ENCODE data around the gene MSANTD3.

The MSANTD3 gene

GRCh38 chr9:100397529-100398266 lies 29.2 kb upstream of the MSANTD3 start:
- H3K4me3 ChIP-seq (ENCODE audit: low read depth, low read length), result no peak overlapping the region
- no peak for DNase-seq (ENCODE audit: low read depth)
- TF ChIP-seq MYC (IDR thresholded peaks at IDR 0.05; ENCODE audit: low read depth, low read length) (no peak), CTCF (IDR thresholded peaks at IDR 0.05; ENCODE audit: low read depth, low read length) (no peak), POLR2A (IDR thresholded peaks at IDR 0.05; ENCODE audit: extremely low read depth, insufficient read length) (no peak)
- TF ChIP-seq, protein P1, sequence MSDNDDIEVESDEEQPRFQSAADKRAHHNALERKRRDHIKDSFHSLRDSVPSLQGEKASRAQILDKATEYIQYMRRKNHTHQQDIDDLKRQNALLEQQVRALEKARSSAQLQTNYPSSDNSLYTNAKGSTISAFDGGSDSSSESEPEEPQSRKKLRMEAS (IDR thresholded peaks at IDR 0.05; ENCODE audit: low read depth, low read length), result no peak

DNA sequence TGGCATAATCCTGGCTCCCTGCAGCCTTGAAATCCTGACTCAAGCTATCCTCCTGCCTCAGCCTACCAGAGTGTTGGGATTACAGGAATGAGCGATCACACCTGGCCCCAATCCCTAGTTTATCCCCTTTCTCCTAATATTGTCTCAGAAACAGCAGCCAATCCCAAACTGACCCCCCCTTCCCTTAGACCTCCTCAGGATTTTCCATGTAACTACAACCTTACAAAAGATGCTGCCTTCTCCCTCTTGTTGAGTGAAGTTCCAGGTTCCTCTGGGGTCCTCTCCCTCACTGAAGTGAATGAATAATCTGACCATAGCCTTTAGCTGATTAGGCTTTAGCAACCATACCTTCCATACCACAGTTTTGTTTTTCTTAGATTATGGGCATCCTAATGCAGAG lies 25.9 kb upstream of the MSANTD3 start:
- no peak overlapping the region for H3K4me3 ChIP-seq (ENCODE audit: low read depth, low read length)
- TF ChIP-seq, protein P1 (IDR thresholded peaks at IDR 0.05; ENCODE audit: low read depth, low read length), result no peak
- no peak for TF ChIP-seq MYC (IDR thresholded peaks at IDR 0.05; ENCODE audit: low read depth, low read length)
- no peak for TF ChIP-seq POLR2A (IDR thresholded peaks at IDR 0.05; ENCODE audit: extremely low read depth, insufficient read length)
- no peak for TF ChIP-seq CTCF (IDR thresholded peaks at IDR 0.05; ENCODE audit: low read depth, low read length)
- DNase-seq (ENCODE audit: low read depth), result no peak

DNA sequence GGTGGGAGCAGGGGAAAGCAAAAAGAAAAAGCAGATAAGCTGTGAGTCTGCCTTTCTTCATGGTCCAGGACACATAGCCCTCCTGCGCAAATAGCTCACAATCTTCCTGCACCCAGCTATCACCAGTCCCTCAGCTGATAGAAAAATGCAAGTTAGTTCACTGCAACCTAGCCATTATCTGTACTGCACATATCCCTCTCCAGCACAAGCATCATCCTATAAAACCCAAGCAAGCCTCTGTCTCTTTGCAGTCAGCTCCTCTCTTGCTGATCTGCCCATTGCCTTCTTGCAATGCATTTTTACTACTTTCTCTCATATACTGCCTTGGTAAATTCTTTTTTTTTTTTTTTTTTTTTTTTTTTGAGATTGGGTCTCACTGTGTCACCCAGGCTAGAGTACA lies 20.0 kb upstream of the MSANTD3 start:
- DNase-seq (ENCODE audit: low read depth), result no peak
- no peak overlapping the region for H3K4me3 ChIP-seq (ENCODE audit: low read depth, low read length)
- TF ChIP-seq MYC (IDR thresholded peaks at IDR 0.05; ENCODE audit: low read depth, low read length) (no peak), CTCF (IDR thresholded peaks at IDR 0.05; ENCODE audit: low read depth, low read length) (no peak), POLR2A (IDR thresholded peaks at IDR 0.05; ENCODE audit: extremely low read depth, insufficient read length) (no peak)
- TF ChIP-seq, protein P1 (IDR thresholded peaks at IDR 0.05; ENCODE audit: low read depth, low read length), result no peak

DNA sequence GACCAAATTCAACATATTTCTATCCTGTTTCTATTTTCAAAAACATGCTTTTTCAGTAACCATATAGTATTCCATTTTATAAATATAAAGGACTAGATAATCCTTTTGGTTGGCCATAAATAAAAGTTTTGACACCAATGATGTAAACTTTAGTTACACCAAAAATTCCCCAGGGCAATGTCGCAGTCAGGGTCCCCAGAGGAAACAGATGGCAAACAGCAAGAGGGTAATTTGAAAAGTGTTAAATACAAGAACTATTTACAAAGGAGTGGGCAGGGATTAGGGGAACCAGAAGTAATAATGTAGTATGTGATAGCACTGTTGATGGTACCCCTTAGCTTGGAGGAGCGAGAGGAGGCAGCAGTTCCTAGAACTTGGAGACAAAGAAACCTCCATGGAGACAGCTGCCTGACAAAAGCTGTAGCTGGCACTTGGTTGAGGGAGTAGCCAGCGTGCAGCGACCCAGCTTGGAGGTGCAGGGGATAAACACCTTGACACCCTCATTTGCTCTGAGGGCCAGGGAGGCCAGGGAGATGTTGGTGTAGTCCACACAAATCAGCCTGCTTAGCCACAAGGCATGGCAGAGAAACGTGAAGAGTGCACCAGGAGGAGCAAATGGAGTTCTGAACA lies 18.3 kb upstream of the MSANTD3 start:
- peak; percentile 68 for DNase-seq (ENCODE audit: low read depth)
- H3K4me3 ChIP-seq (ENCODE audit: low read depth, low read length), result no peak overlapping the region
- no peak for TF ChIP-seq MYC (IDR thresholded peaks at IDR 0.05; ENCODE audit: low read depth, low read length)
- TF ChIP-seq CTCF (IDR thresholded peaks at IDR 0.05; ENCODE audit: low read depth, low read length), result no peak
- TF ChIP-seq, protein P1 (IDR thresholded peaks at IDR 0.05; ENCODE audit: low read depth, low read length), result no peak
- TF ChIP-seq POLR2A (IDR thresholded peaks at IDR 0.05; ENCODE audit: extremely low read depth, insufficient read length), result no peak

DNA sequence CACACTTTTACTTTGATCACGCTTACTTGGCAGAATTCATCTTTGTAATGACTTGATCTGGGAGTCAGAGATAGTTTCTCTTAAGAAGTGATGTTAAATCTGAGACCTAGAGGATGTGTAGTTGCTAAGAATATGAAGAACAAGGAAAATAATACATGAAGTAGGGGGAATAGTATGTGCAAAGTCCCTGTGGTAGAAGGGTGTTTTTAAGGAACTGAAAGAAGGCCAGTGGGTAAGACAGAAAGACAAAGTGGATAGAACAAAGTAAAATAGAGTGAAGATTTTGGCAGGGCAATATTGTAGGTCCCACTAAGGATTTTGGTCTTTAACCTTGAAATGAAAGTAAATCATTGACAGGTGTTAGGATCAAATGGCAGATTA lies 17.8 kb upstream of the MSANTD3 start:
- no peak overlapping the region for H3K4me3 ChIP-seq (ENCODE audit: low read depth, low read length)
- TF ChIP-seq, protein P1 (IDR thresholded peaks at IDR 0.05; ENCODE audit: low read depth, low read length), result no peak
- TF ChIP-seq CTCF (IDR thresholded peaks at IDR 0.05; ENCODE audit: low read depth, low read length) (no peak), MYC (IDR thresholded peaks at IDR 0.05; ENCODE audit: low read depth, low read length) (no peak), POLR2A (IDR thresholded peaks at IDR 0.05; ENCODE audit: extremely low read depth, insufficient read length) (no peak)
- DNase-seq (ENCODE audit: low read depth), result no peak

All from NB4 (cell line).